ENCODE data around the gene RUNX1. TPM values are rescaled to one million over a fixed set of nuclear protein-coding genes. Genes with fewer than 3 reads are reported as not detected.

RUNX1 gene
- total RNA-seq, 1 donor from 2014 or later: 62.1 TPM

GRCh38 chr21:35016071-35016470 is 33.0 kb downstream of the RUNX1 start:
- Histone ChIP-seq H3K9me3 (no peaks in the 10 kb centered on the region), H3K27me3 (no peaks in the 10 kb centered on the region), H3K4me3 (no peak overlapping the region), H3K4me1 (no peaks in the 10 kb centered on the region), H3K36me3 (no peaks in the 10 kb centered on the region), H3K27ac (no peak overlapping the region)
- TF ChIP-seq CTCF (IDR thresholded peaks at IDR 0.05) (no peak), POLR2AphosphoS5 (IDR thresholded peaks at IDR 0.05; ENCODE audit: insufficient read depth in 1 of 2, low read depth in 1 of 2) (no peak), POLR2A (IDR thresholded peaks at IDR 0.05) (no peak)
- intact Hi-C loops (cut with DNase I): no loop called here
- DNase-seq (ENCODE audit: extremely low spot score in 2 of 2): peak in 1 of 2 donors; percentile 11

GRCh38 chr21:35015435-35016024 is 33.6 kb downstream of the RUNX1 start:
- Histone ChIP-seq H3K27me3 (no peaks in the 10 kb centered on the region), H3K27ac (no peak overlapping the region), H3K4me1 (no peaks in the 10 kb centered on the region), H3K4me3 (no peak overlapping the region), H3K36me3 (no peaks in the 10 kb centered on the region), H3K9me3 (no peaks in the 10 kb centered on the region)
- TF ChIP-seq CTCF (IDR thresholded peaks at IDR 0.05) (no peak), POLR2AphosphoS5 (IDR thresholded peaks at IDR 0.05; ENCODE audit: insufficient read depth in 1 of 2, low read depth in 1 of 2) (no peak), POLR2A (IDR thresholded peaks at IDR 0.05) (no peak)
- DNase-seq (ENCODE audit: extremely low spot score in 2 of 2): peak in 1 of 2 donors; percentile 25
- intact Hi-C loops (cut with DNase I): no loop called here

GRCh38 chr21:35014302-35015041 is 34.6 kb downstream of the RUNX1 start:
- no peak overlapping the region for H3K4me3 ChIP-seq
- intact Hi-C loops (cut with DNase I): no loop called here
- no peak for TF ChIP-seq POLR2A (IDR thresholded peaks at IDR 0.05)
- TF ChIP-seq CTCF (IDR thresholded peaks at IDR 0.05): no peak
- TF ChIP-seq POLR2AphosphoS5 (IDR thresholded peaks at IDR 0.05; ENCODE audit: insufficient read depth in 1 of 2, low read depth in 1 of 2): no peak

GRCh38 chr21:35011681-35012080 is 37.4 kb downstream of the RUNX1 start:
- H3K27ac ChIP-seq: no peak overlapping the region
- no peaks in the 10 kb centered on the region for H3K4me1 ChIP-seq
- H3K27me3 ChIP-seq: no peaks in the 10 kb centered on the region
- intact Hi-C loops (cut with DNase I): no loop called here
- H3K9me3 ChIP-seq: no peaks in the 10 kb centered on the region
- H3K36me3 ChIP-seq: no peaks in the 10 kb centered on the region
- no peak overlapping the region for H3K4me3 ChIP-seq
- no peak for DNase-seq (ENCODE audit: extremely low spot score in 2 of 2)
- TF ChIP-seq POLR2A (IDR thresholded peaks at IDR 0.05) (no peak), POLR2AphosphoS5 (IDR thresholded peaks at IDR 0.05; ENCODE audit: insufficient read depth in 1 of 2, low read depth in 1 of 2) (no peak), CTCF (IDR thresholded peaks at IDR 0.05) (no peak)

More at GRCh38 chr21:35014302-35015041, 34.6 kb downstream of the RUNX1 start:
- peak in 1 of 2 donors; percentile 52 for DNase-seq (ENCODE audit: extremely low spot score in 2 of 2)
- H3K27ac ChIP-seq: no peak overlapping the region
- H3K4me1 ChIP-seq: no peaks in the 10 kb centered on the region
- H3K27me3 ChIP-seq: no peaks in the 10 kb centered on the region
- H3K9me3 ChIP-seq: no peaks in the 10 kb centered on the region
- no peaks in the 10 kb centered on the region for H3K36me3 ChIP-seq

GRCh38 chr21:35010447-35010846 is 38.7 kb downstream of the RUNX1 start:
- TF ChIP-seq CTCF (IDR thresholded peaks at IDR 0.05) (no peak), POLR2AphosphoS5 (IDR thresholded peaks at IDR 0.05; ENCODE audit: insufficient read depth in 1 of 2, low read depth in 1 of 2) (no peak), POLR2A (IDR thresholded peaks at IDR 0.05) (no peak)
- H3K27me3 ChIP-seq: no peaks in the 10 kb centered on the region
- H3K4me3 ChIP-seq: no peak overlapping the region
- H3K27ac ChIP-seq: no peak overlapping the region
- DNase-seq (ENCODE audit: extremely low spot score in 2 of 2): no peak
- no peaks in the 10 kb centered on the region for H3K36me3 ChIP-seq
- H3K4me1 ChIP-seq: no peaks in the 10 kb centered on the region
- H3K9me3 ChIP-seq: no peaks in the 10 kb centered on the region
- intact Hi-C loops (cut with DNase I): no loop called here

Measured in vagina (tissue), 2 donors.